Neural cell (in vitro differentiated cells): Measurements from ENCODE around the gene BCAR3. TPM values are rescaled to one million over a fixed set of nuclear protein-coding genes. Genes with fewer than 3 reads are reported as not detected.

Experiments
- H2AFZ ChIP-seq: fragments of 200-600, 300-800 bp; sonication (generic), shearing (Covaris generic); 2 replicates; pipeline ENCODE4 v1.6.0; 2014; ENCODE audit warnings: low read depth, mild to moderate bottlenecking, antibody characterized with exemption, low read length, moderate library complexity
- H3F3A ChIP-seq: fragments of 200-600 bp; shearing (Covaris generic); 2 replicates; pipeline ENCODE4 v1.6.1; 2016; ENCODE audit warnings: mild to moderate bottlenecking, moderate library complexity, mixed read lengths, antibody characterized with exemption, low read length; ENCODE audit not compliant: insufficient read depth, poor library complexity, severe bottlenecking
- H3K27ac ChIP-seq: fragments of 200-600, 300-800 bp; sonication (generic), shearing (Covaris generic); 2 replicates; pipeline ENCODE4 v1.5.1; 2014; ENCODE audit warnings: mild to moderate bottlenecking, low read length, moderate library complexity
- H3K27me3 ChIP-seq: fragments of 300-800, 200-600 bp; sonication (generic), shearing (Covaris generic); 2 replicates; pipeline ENCODE4 v1.6.0; 2014; ENCODE audit warnings: mild to moderate bottlenecking, low read depth, low read length, moderate library complexity; ENCODE audit not compliant: insufficient read depth
- H3K36me3 ChIP-seq: fragments of 300-800, 200-600 bp; sonication (generic), shearing (Covaris generic); 2 replicates; pipeline ENCODE4 v1.5.1; 2014; ENCODE audit warnings: mild to moderate bottlenecking, antibody characterized with exemption, low read length, moderate library complexity; ENCODE audit not compliant: insufficient read depth
- H3K4me2 ChIP-seq: fragments of 300-800, 200-600 bp; sonication (generic), shearing (Covaris generic); 2 replicates; pipeline ENCODE4 v1.6.0; 2014; ENCODE audit warnings: mild to moderate bottlenecking, low read length
- H3K4me3 ChIP-seq: fragments of 300-800, 200-600 bp; sonication (generic), shearing (Covaris generic); 2 replicates; pipeline ENCODE4 v1.5.1; 2014; ENCODE audit warnings: mild to moderate bottlenecking, low read length, moderate library complexity
- H3K79me2 ChIP-seq: fragments of 200-600 bp; shearing (Covaris generic); replicated peaks from 2 replicates; pipeline ENCODE4 v1.6.0; 2014; ENCODE audit warnings: mild to moderate bottlenecking, low read length, moderate library complexity; ENCODE audit not compliant: insufficient read depth
- H3K9ac ChIP-seq: fragments of 300-800, 200-600 bp; sonication (generic), shearing (Covaris generic); 2 replicates; pipeline ENCODE4 v1.6.1; 2016; ENCODE audit warnings: mild to moderate bottlenecking, low read length, mixed read lengths
- H3K9me2 ChIP-seq: fragments of 200-600 bp; shearing (Covaris generic); 2 replicates; pipeline ENCODE4 v1.6.1; 2016; ENCODE audit warnings: mild to moderate bottlenecking, low read length, mixed read lengths; ENCODE audit not compliant: insufficient read depth
- H3K9me3 ChIP-seq: fragments of 200-600, 300-800 bp; sonication (generic), shearing (Covaris generic); 2 replicates; pipeline ENCODE4 v1.6.1; 2016; ENCODE audit warnings: mild to moderate bottlenecking, mixed run types, low read length, moderate library complexity, mixed read lengths
- H4K20me1 ChIP-seq: fragments of 200-600 bp; shearing (Covaris generic); 2 replicates; pipeline ENCODE4 v1.6.1; 2016; ENCODE audit warnings: mild to moderate bottlenecking, mixed run types; ENCODE audit not compliant: insufficient read depth
- EP300 ChIP-seq: fragments of 450-650 bp; conservative IDR thresholded peaks from 2 replicates; pipeline ENCODE4 v1.6.1; 2014; ENCODE audit warnings: antibody characterized with exemption, mild to moderate bottlenecking, moderate library complexity; ENCODE audit not compliant: poor library complexity, severe bottlenecking
- EZH2 ChIP-seq: fragments of 200-600, 300-800 bp; shearing (Covaris generic), sonication (generic); IDR thresholded peaks from 2 replicates; pipeline ENCODE4 v1.6.1; 2014; ENCODE audit warnings: antibody characterized with exemption, low read length, borderline replicate concordance, mild to moderate bottlenecking; ENCODE audit not compliant: insufficient read depth, poor library complexity, severe bottlenecking
- MXI1 ChIP-seq: fragments of 450-650 bp; conservative IDR thresholded peaks from 2 replicates; pipeline ENCODE4 v1.6.1; 2014; ENCODE audit warnings: antibody characterized with exemption, mild to moderate bottlenecking; ENCODE audit not compliant: poor library complexity, severe bottlenecking
- POLR2AphosphoS5 ChIP-seq: IDR thresholded peaks from 2 replicates; pipeline ENCODE4 v1.6.1; 2012
- RAD21 ChIP-seq: fragments of 450-650 bp; conservative IDR thresholded peaks from 2 replicates; pipeline ENCODE4 v1.6.1; 2014; ENCODE audit warnings: antibody characterized with exemption, mild to moderate bottlenecking, moderate library complexity
- SMC3 ChIP-seq: fragments of 450-650 bp; conservative IDR thresholded peaks from 2 replicates; pipeline ENCODE4 v1.6.1; 2014; ENCODE audit warnings: antibody characterized with exemption, mild to moderate bottlenecking, moderate library complexity; ENCODE audit not compliant: poor library complexity
- TAF1 ChIP-seq: IDR thresholded peaks from 2 replicates; pipeline ENCODE4 v1.6.1; 2012; ENCODE audit warnings: low read depth
- polyA plus RNA-seq: library from polyadenylated mRNA; depleted of rRNA; stranded (reverse); fragments of >200 nt; gene quantifications from 2 replicates; pipeline ENCODE4 v1.2.3, GENCODE V29; 2014
- TF ChIP-seq, protein P1 (sequence below): IDR thresholded peaks from 2 replicates; pipeline ENCODE4 v1.6.1; 2012; ENCODE audit warnings: borderline replicate concordance
- TF ChIP-seq, protein P2 (sequence below): fragments of 450-650 bp; IDR thresholded peaks from 2 replicates; pipeline ENCODE4 v1.5.1; 2014; ENCODE audit warnings: antibody characterized with exemption, mild to moderate bottlenecking, moderate library complexity; ENCODE audit not compliant: poor library complexity, severe bottlenecking

Gene BCAR3
- polyA plus RNA-seq, 1 donor from 2014 or later = 2.5 TPM

DNA sequence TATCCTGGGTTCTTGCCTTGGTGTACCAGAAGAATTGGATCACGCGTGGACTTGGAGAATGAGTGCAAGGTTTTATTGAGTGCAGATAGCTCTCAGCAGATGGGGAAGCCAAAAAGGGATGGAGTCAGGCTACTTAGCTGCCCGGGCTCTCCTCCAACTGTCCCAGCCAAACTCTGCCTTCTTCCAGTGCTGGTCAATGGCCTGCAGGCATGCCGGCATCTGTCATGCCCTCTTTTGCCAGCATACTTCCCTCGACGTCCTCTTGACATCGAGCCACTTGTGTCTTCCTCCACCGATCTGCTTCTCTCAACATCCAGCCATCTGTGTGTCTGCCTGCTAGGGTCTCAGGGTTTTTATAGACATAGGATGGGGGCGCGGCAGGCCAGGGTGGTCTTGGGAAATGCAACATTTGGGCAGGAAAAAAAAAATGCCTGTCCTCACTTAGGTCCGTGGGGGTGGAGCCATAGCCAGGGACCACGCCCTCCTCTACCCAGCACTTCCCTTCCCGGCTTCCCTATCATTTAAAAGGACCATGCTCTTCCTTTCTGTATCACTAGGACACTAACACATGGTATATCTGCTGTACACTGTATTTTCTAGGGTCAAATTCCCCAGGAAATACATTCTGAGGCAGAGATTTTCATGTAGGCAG, 47.0 kb upstream of the BCAR3 start:
- no peaks in the 10 kb centered on the region for H3K9me2 ChIP-seq
- H3F3A ChIP-seq = no peaks in the 10 kb centered on the region
- H3K27ac ChIP-seq = no peak overlapping the region

DNA sequence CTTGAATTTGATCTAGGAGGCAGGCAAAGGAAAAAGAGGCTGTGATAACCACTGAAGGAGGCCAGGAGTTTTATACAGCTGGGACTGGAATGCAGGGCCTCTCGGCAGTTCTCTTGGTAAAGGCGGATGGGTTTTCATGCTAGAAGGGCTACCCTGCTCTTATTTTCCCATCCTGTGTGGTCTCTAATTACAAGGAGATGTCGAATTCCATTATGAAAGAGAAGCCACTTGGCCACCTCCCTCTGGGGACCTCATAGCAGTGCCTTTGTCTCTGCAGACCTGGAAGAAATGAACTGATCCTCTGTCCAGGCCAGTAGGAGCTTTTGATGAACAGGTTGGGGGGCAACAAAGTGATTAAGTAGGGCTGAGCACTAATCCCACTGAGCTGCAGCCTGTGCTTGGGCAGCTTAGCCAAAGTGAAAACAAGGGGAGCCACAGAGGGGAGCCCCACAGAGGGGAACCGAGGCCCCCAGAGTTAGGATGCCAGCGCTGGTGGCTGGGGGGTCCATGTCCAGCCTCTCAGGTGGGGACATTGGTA, 42.2 kb upstream of the BCAR3 start:
- Histone ChIP-seq H3K9ac (no peak overlapping the region), H3K79me2 (no peaks in the 10 kb centered on the region), H3K36me3 (no peaks in the 10 kb centered on the region), H3F3A (no peaks in the 10 kb centered on the region), H3K9me2 (no peaks in the 10 kb centered on the region), H3K27ac (no peak overlapping the region), H3K4me2 (no peak overlapping the region), H3K9me3 (no peaks in the 10 kb centered on the region), H4K20me1 (no peaks in the 10 kb centered on the region), H3K27me3 (no peaks in the 10 kb centered on the region), H2AFZ (no peak overlapping the region), H3K4me3 (no peak overlapping the region)
- TF ChIP-seq MXI1 (no peak), RAD21 (no peak), SMC3 (no peak), POLR2AphosphoS5 (no peak), EP300 (no peak), TAF1 (no peak), EZH2 (no peak)
- TF ChIP-seq, protein P1, sequence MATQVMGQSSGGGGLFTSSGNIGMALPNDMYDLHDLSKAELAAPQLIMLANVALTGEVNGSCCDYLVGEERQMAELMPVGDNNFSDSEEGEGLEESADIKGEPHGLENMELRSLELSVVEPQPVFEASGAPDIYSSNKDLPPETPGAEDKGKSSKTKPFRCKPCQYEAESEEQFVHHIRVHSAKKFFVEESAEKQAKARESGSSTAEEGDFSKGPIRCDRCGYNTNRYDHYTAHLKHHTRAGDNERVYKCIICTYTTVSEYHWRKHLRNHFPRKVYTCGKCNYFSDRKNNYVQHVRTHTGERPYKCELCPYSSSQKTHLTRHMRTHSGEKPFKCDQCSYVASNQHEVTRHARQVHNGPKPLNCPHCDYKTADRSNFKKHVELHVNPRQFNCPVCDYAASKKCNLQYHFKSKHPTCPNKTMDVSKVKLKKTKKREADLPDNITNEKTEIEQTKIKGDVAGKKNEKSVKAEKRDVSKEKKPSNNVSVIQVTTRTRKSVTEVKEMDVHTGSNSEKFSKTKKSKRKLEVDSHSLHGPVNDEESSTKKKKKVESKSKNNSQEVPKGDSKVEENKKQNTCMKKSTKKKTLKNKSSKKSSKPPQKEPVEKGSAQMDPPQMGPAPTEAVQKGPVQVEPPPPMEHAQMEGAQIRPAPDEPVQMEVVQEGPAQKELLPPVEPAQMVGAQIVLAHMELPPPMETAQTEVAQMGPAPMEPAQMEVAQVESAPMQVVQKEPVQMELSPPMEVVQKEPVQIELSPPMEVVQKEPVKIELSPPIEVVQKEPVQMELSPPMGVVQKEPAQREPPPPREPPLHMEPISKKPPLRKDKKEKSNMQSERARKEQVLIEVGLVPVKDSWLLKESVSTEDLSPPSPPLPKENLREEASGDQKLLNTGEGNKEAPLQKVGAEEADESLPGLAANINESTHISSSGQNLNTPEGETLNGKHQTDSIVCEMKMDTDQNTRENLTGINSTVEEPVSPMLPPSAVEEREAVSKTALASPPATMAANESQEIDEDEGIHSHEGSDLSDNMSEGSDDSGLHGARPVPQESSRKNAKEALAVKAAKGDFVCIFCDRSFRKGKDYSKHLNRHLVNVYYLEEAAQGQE = no peak
- TF ChIP-seq, protein P2, sequence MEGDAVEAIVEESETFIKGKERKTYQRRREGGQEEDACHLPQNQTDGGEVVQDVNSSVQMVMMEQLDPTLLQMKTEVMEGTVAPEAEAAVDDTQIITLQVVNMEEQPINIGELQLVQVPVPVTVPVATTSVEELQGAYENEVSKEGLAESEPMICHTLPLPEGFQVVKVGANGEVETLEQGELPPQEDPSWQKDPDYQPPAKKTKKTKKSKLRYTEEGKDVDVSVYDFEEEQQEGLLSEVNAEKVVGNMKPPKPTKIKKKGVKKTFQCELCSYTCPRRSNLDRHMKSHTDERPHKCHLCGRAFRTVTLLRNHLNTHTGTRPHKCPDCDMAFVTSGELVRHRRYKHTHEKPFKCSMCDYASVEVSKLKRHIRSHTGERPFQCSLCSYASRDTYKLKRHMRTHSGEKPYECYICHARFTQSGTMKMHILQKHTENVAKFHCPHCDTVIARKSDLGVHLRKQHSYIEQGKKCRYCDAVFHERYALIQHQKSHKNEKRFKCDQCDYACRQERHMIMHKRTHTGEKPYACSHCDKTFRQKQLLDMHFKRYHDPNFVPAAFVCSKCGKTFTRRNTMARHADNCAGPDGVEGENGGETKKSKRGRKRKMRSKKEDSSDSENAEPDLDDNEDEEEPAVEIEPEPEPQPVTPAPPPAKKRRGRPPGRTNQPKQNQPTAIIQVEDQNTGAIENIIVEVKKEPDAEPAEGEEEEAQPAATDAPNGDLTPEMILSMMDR = no peak

More for the DNA sequence above, 47.0 kb upstream of the BCAR3 start:
- Histone ChIP-seq H3K9ac (no peak overlapping the region), H3K9me3 (no peaks in the 10 kb centered on the region), H3K36me3 (no peaks in the 10 kb centered on the region), H3K4me3 (no peak overlapping the region), H3K4me2 (no peak overlapping the region), H2AFZ (no peak overlapping the region), H3K27me3 (no peaks in the 10 kb centered on the region), H4K20me1 (no peaks in the 10 kb centered on the region), H3K79me2 (no peaks in the 10 kb centered on the region)
- TF ChIP-seq EP300 (no peak), EZH2 (no peak), RAD21 (no peak), SMC3 (no peak), POLR2AphosphoS5 (no peak), TAF1 (no peak), MXI1 (no peak)
- TF ChIP-seq, protein P2 = no peak
- TF ChIP-seq, protein P1 = no peak
